SHP77 (cell line): ENCODE data around the gene PTX4.
"Not testable (repeated sequence)": the region's sequence is repeated elsewhere in the genome, so short reads cannot be mapped to it uniquely, and the experiment has no call there.

Source experiments
- DNase-seq, 2 experiments: peaks; one replicate each; lab custom pipeline; 2025; lab: John Stamatoyannopoulos, UW

The PTX4 gene

GRCh38 chr16:1481906-1482835 is 6.6 kb downstream of the PTX4 start:
- DNase-seq: no peak

- DNase-seq: not testable (repeated sequence)
Measured at GRCh38 chr16:1478937-1479336, 9.8 kb downstream of the PTX4 start.

GRCh38 chr16:1477033-1477432 is 11.7 kb downstream of the PTX4 start:
- DNase-seq: no peak

- no peak for DNase-seq
Measured at GRCh38 chr16:1475552-1476114, 13.1 kb downstream of the PTX4 start.

- DNase-seq: peak; percentile 67 to 71
Measured at GRCh38 chr16:1474796-1475551, 13.8 kb downstream of the PTX4 start, which contains the start of gene CLCN7. TSS of gene CLCN7 (minus strand) at chr16:1475028. CDS start at chr16:1474974, 54 bp downstream.

- no peak for DNase-seq
Measured at GRCh38 chr16:1474082-1474795, 14.5 kb downstream of the PTX4 start.

GRCh38 chr16:1472974-1473373 is 15.8 kb downstream of the PTX4 start:
- no peak for DNase-seq

- DNase-seq: no peak
Measured at GRCh38 chr16:1471569-1472194, 17.1 kb downstream of the PTX4 start.

- no peak for DNase-seq
Measured at GRCh38 chr16:1470481-1471251, 18.1 kb downstream of the PTX4 start.

GRCh38 chr16:1469693-1470201 is 19.0 kb downstream of the PTX4 start:
- DNase-seq: no peak

- DNase-seq: not testable (repeated sequence)
Measured at GRCh38 chr16:1469141-1469540, 19.6 kb downstream of the PTX4 start.

- DNase-seq: no peak
Measured at GRCh38 chr16:1468426-1468810, 20.3 kb downstream of the PTX4 start.

GRCh38 chr16:1466968-1467521 is 21.7 kb downstream of the PTX4 start:
- DNase-seq: no peak

- no peak for DNase-seq
Measured at GRCh38 chr16:1466054-1466453, 22.7 kb downstream of the PTX4 start.

GRCh38 chr16:1465567-1465915 is 23.2 kb downstream of the PTX4 start:
- DNase-seq: no peak

- DNase-seq: no peak
Measured at GRCh38 chr16:1464894-1465566, 23.7 kb downstream of the PTX4 start.

GRCh38 chr16:1464196-1464893 is 24.4 kb downstream of the PTX4 start:
- no peak for DNase-seq

GRCh38 chr16:1461146-1461545 is 27.6 kb downstream of the PTX4 start:
- no peak for DNase-seq

- no peak for DNase-seq
Measured at GRCh38 chr16:1460602-1461138, 28.1 kb downstream of the PTX4 start.
